H1 (cell line): ENCODE data around the gene NRDE2. TPM values are rescaled to one million over a fixed set of nuclear protein-coding genes. Genes with fewer than 3 reads are reported as not detected.

Experiments used
- CTCF ChIA-PET: fragments of 300-600 bp; sonication (Branson Sonifier 250); formaldehyde crosslinking; loops from one replicate; lab custom pipeline; 2021; ENCODE audit not compliant: partially characterized antibody; lab: Charles Lee
- POLR2A ChIA-PET: fragments of 300-600 bp; sonication (Branson Sonifier 250); formaldehyde crosslinking; loops from one replicate; lab custom pipeline; 2021; ENCODE audit warnings: inconsistent platforms; ENCODE audit not compliant: partially characterized antibody; lab: Charles Lee
- DNase-seq, 2 experiments: peaks; one replicate each; pipeline versions ENCODE4 v3.0.0 to v3.0.0-alpha.2; 2010 to 2022; ENCODE audit warnings: low spot score in 2 of 2, low read depth in 1 of 2, mixed read lengths in 1 of 2
- FAIRE-seq: peaks from 2 replicates; lab custom pipeline; 2011; peaks lifted over from hg19 to GRCh38; lab: Jason Lieb, UNC
- H2AFZ ChIP-seq: 2 replicates; pipeline ENCODE4 v1.8.1; 2012; ENCODE audit warnings: low read length, inconsistent platforms
- H2AK5ac ChIP-seq: 2 replicates; pipeline ENCODE4 v1.6.1; 2013; ENCODE audit warnings: low read depth, low read length
- H2BK120ac ChIP-seq: replicated peaks from 2 replicates; pipeline ENCODE3; 2013; ENCODE audit warnings: low read depth, low read length, inconsistent platforms
- H2BK12ac ChIP-seq: 2 replicates; pipeline ENCODE4 v1.6.1; 2013; ENCODE audit warnings: low read depth, low read length
- H2BK15ac ChIP-seq: 2 replicates; pipeline ENCODE4 v1.6.1; 2013; ENCODE audit warnings: low read length
- H2BK20ac ChIP-seq: 2 replicates; pipeline ENCODE4 v1.6.1; 2013; ENCODE audit warnings: low read length
- H2BK5ac ChIP-seq: 2 replicates; pipeline ENCODE4 v1.6.1; 2013; ENCODE audit warnings: low read depth, low read length
- H3K14ac ChIP-seq: 2 replicates; pipeline ENCODE4 v1.6.1; 2013; ENCODE audit warnings: inconsistent platforms; ENCODE audit not compliant: insufficient read length
- H3K18ac ChIP-seq: 2 replicates; pipeline ENCODE4 v1.6.1; 2013; ENCODE audit warnings: low read length; ENCODE audit errors: extremely low read depth
- H3K23ac ChIP-seq: 2 replicates; pipeline ENCODE4 v1.6.1; 2013; ENCODE audit warnings: inconsistent platforms; ENCODE audit not compliant: insufficient read length
- H3K23me2 ChIP-seq: 2 replicates; pipeline ENCODE4 v1.6.1; 2013; ENCODE audit warnings: low read depth, low read length
- H3K27ac ChIP-seq: 2 replicates; pipeline ENCODE4 v1.6.1; 2011; ENCODE audit warnings: low read depth, low read length, inconsistent platforms
- H3K27me3 ChIP-seq, 4 experiments: replicated peaks in 1 of 4; 1 replicate in 1 of 4; 2 replicates in 3 of 4; pipeline versions ENCODE4 v1.6.1 to v1.8.1; 2011 to 2013; ENCODE audit warnings: low read length in 3 of 4, mild to moderate bottlenecking in 3 of 4, inconsistent platforms in 2 of 4, mixed read lengths in 2 of 4, moderate library complexity in 1 of 4; ENCODE audit not compliant: control insufficient read depth in 3 of 4, insufficient read depth in 3 of 4; ENCODE audit errors: extremely low read depth in 1 of 4
- H3K36me3 ChIP-seq, 4 experiments: 2 replicates each; pipeline versions ENCODE4 v1.6.1 to v1.8.1; 2011 to 2013; ENCODE audit warnings: mild to moderate bottlenecking in 4 of 4, low read length in 3 of 4, moderate library complexity in 2 of 4, control low read depth in 1 of 4, inconsistent platforms in 1 of 4; ENCODE audit not compliant: insufficient read depth in 4 of 4, control insufficient read depth in 2 of 4
- H3K4ac ChIP-seq: replicated peaks from 2 replicates; pipeline ENCODE3; 2013; ENCODE audit warnings: low read length, low read depth, mixed read lengths, inconsistent platforms; ENCODE audit not compliant: insufficient read length
- H3K4me1 ChIP-seq, 4 experiments: replicated peaks in 1 of 4; 1 replicate in 1 of 4; 2 replicates in 3 of 4; pipeline versions ENCODE4 v1.6.1 to v1.8.1; 2011 to 2013; ENCODE audit warnings: low read length in 3 of 4, inconsistent platforms in 2 of 4, mixed read lengths in 1 of 4; ENCODE audit not compliant: insufficient read depth in 4 of 4, control insufficient read depth in 3 of 4
- H3K4me2 ChIP-seq, 2 experiments: 2 replicates each; pipeline versions ENCODE4 v1.6.1 to v1.8.1; 2011 to 2013; ENCODE audit warnings: low read depth in 2 of 2, low read length in 2 of 2, control low read depth in 1 of 2, inconsistent platforms in 1 of 2, mild to moderate bottlenecking in 1 of 2; ENCODE audit not compliant: insufficient read depth in 1 of 2
- H3K4me3 ChIP-seq, 4 experiments: fragments of 200-600, 300-600 bp in 1 of 4; sonication (generic), shearing (Covaris generic), sonication (Bioruptor Twin) in 1 of 4; 2 replicates each; pipeline versions ENCODE4 v1.5.1 to v1.8.1; 2011 to 2016; ENCODE audit warnings: low read length in 4 of 4, low read depth in 3 of 4, control low read depth in 2 of 4, inconsistent platforms in 2 of 4, mild to moderate bottlenecking in 2 of 4, mixed read lengths in 1 of 4, moderate library complexity in 1 of 4; ENCODE audit not compliant: insufficient read depth in 2 of 4; ENCODE audit errors: extremely low read depth in 1 of 4
- H3K56ac ChIP-seq: replicated peaks from 2 replicates; pipeline ENCODE3; 2013; ENCODE audit warnings: low read depth, mild to moderate bottlenecking, mixed read lengths, low read length, inconsistent platforms; ENCODE audit not compliant: insufficient read length
- H3K79me1 ChIP-seq: 2 replicates; pipeline ENCODE4 v1.6.1; 2013; ENCODE audit warnings: low read depth, low read length, control low read depth
- H3K79me2 ChIP-seq, 2 experiments: 2 replicates each; pipeline versions ENCODE4 v1.6.1 to v1.8.1; 2012 to 2013; ENCODE audit warnings: low read length in 2 of 2, mild to moderate bottlenecking in 2 of 2, inconsistent platforms in 1 of 2; ENCODE audit not compliant: insufficient read depth in 2 of 2, control insufficient read depth in 1 of 2
- H3K9ac ChIP-seq, 4 experiments: replicated peaks in 1 of 4; 1 replicate in 1 of 4; 2 replicates in 3 of 4; pipeline versions ENCODE4 v1.6.1 to v1.8.1; 2011 to 2013; ENCODE audit warnings: low read depth in 3 of 4, low read length in 3 of 4, control low read depth in 2 of 4, mild to moderate bottlenecking in 2 of 4, moderate library complexity in 2 of 4, inconsistent platforms in 1 of 4; ENCODE audit errors: extremely low read depth in 1 of 4
- H3K9me3 ChIP-seq, 2 experiments: 2 replicates each; pipeline versions ENCODE4 v1.6.1 to v1.8.1; 2012 to 2013; ENCODE audit warnings: mild to moderate bottlenecking in 2 of 2, moderate library complexity in 2 of 2, control low read depth in 1 of 2, inconsistent platforms in 1 of 2, low read depth in 1 of 2, low read length in 1 of 2, mixed read lengths in 1 of 2; ENCODE audit not compliant: insufficient read depth in 2 of 2
- H4K20me1 ChIP-seq, 2 experiments: replicated peaks in 1 of 2; 2 replicates each; pipeline versions ENCODE3 to v1.8.1; 2011 to 2013; ENCODE audit warnings: inconsistent platforms in 2 of 2, low read length in 2 of 2, mild to moderate bottlenecking in 1 of 2; ENCODE audit not compliant: insufficient read depth in 2 of 2, control insufficient read depth in 1 of 2
- H4K5ac ChIP-seq: 2 replicates; pipeline ENCODE4 v1.6.1; 2013; ENCODE audit warnings: low read length, low read depth, mixed read lengths, inconsistent platforms; ENCODE audit not compliant: insufficient read length
- H4K8ac ChIP-seq: 2 replicates; pipeline ENCODE4 v1.8.0; 2013; ENCODE audit warnings: mild to moderate bottlenecking, moderate library complexity, low read length, inconsistent platforms; ENCODE audit not compliant: insufficient read depth; ENCODE audit errors: extremely low read depth
- H4K91ac ChIP-seq: replicated peaks from 2 replicates; pipeline ENCODE3; 2013; ENCODE audit warnings: low read length, mixed read lengths, inconsistent platforms; ENCODE audit not compliant: insufficient read length
- ATF2 ChIP-seq: IDR thresholded peaks from 2 replicates; pipeline ENCODE4 v1.6.1; 2012; ENCODE audit warnings: low read length, inconsistent platforms
- CTBP2 ChIP-seq: IDR thresholded peaks from 2 replicates; pipeline ENCODE4 v1.7.0; 2011; ENCODE audit warnings: borderline replicate concordance, mild to moderate bottlenecking, moderate library complexity, mixed read lengths, low read length; ENCODE audit not compliant: insufficient read depth, insufficient read length
- EP300 ChIP-seq, 2 experiments: IDR thresholded peaks; 1 replicate in 1 of 2; 2 replicates in 1 of 2; pipeline ENCODE4 v1.6.1; 2011 to 2012; ENCODE audit warnings: low read depth in 2 of 2, low read length in 2 of 2, mild to moderate bottlenecking in 2 of 2, borderline replicate concordance in 1 of 2, inconsistent platforms in 1 of 2, moderate library complexity in 1 of 2
- EZH2 ChIP-seq: fragments of 200-600 bp; sonication (generic); IDR thresholded peaks from 2 replicates; pipeline ENCODE4 v1.7.1; 2012; ENCODE audit warnings: low read depth, mild to moderate bottlenecking, moderate library complexity, low read length, inconsistent platforms; ENCODE audit not compliant: severe bottlenecking
- FOSL1 ChIP-seq: IDR thresholded peaks from 2 replicates; pipeline ENCODE4 v1.6.1; 2011; ENCODE audit warnings: mild to moderate bottlenecking, low read depth, low read length, moderate library complexity; ENCODE audit not compliant: insufficient read depth
- JUND ChIP-seq: IDR thresholded peaks from 2 replicates; pipeline ENCODE4 v1.6.1; 2011; ENCODE audit warnings: mild to moderate bottlenecking, improper control_type of control experiment, low read length
- KDM4A ChIP-seq: IDR thresholded peaks from one replicate; pipeline ENCODE4 v1.7.1; 2012; ENCODE audit warnings: low read depth, mild to moderate bottlenecking, moderate library complexity, low read length, inconsistent platforms; ENCODE audit not compliant: severe bottlenecking
- NRF1 ChIP-seq: IDR thresholded peaks from 2 replicates; pipeline ENCODE4 v1.6.1; 2011; ENCODE audit warnings: mild to moderate bottlenecking, low read depth, low read length, improper control_type of control experiment
- POLR2AphosphoS5 ChIP-seq: IDR thresholded peaks from 2 replicates; pipeline ENCODE4 v1.6.1; 2011; ENCODE audit warnings: low read depth, low read length
- SRF ChIP-seq: IDR thresholded peaks from 2 replicates; pipeline ENCODE4 v1.6.1; 2011; ENCODE audit warnings: mild to moderate bottlenecking, low read depth, low read length, moderate library complexity
- TAF7 ChIP-seq: optimal IDR thresholded peaks from 2 replicates; pipeline ENCODE3; 2011; ENCODE audit warnings: low read depth, mild to moderate bottlenecking, inconsistent platforms, low read length, moderate library complexity, borderline replicate concordance
- WGBS, 2 experiments: shearing (Covaris generic) in 1 of 2; methylation state at CpG; one replicate each; pipeline versions ENCODE4 v1.1.6 to v1.1.7; 2013 to 2015; ENCODE audit warnings: low lambda C conversion rate in 2 of 2, mixed read lengths in 2 of 2, inconsistent platforms in 1 of 2, low coverage in 1 of 2, missing lambda C conversion rate in 1 of 2; ENCODE audit not compliant: insufficient replicate concordance in 2 of 2, insufficient coverage in 1 of 2, insufficient read length in 1 of 2; ENCODE audit errors: extremely low coverage in 1 of 2, missing lambda C conversion rate in 1 of 2; 5-methylcytosine and 5-hydroxymethylcytosine counted together
- polyA plus RNA-seq, 7 experiments: library from polyadenylated mRNA; depleted of rRNA in 3 of 7; stranded (reverse) in 5 of 7; unstranded in 2 of 7; fragments of >200 nt in 5 of 7; fragments of 200-250 nt in 2 of 7; gene quantifications; 1 replicate in 5 of 7; 2 replicates in 1 of 7; 4 replicates in 1 of 7; pipeline versions ENCODE4 v1.2.1 to v1.2.3, GENCODE V29; 2011 to 2013; ENCODE audit warnings: missing spikeins in 2 of 7, mixed read lengths in 2 of 7
- total RNA-seq: library from RNA; stranded (reverse); fragmentation: NEBNext Ultra II Directional; extraction: Animal tissue kit (Norgen Biotek cat#: 25700); gene quantifications from 2 replicates; pipeline ENCODE4 v1.2.1, GENCODE V29; 2021

The NRDE2 gene
- total and polyA plus RNA-seq, 2 of the 8 experiments (the other 6 are each of a cell fraction or from before 2014, with no cell fraction given): 4.9 to 12.1 TPM

GRCh38 chr14:90336985-90337384 lies 5.2 kb upstream of the NRDE2 start:
- Histone ChIP-seq H3K27ac (no peak overlapping the region), H3K79me2 (no peaks in the 10 kb centered on the region), H3K9ac (no peak overlapping the region), H3K36me3 (no peaks in the 10 kb centered on the region), H4K8ac (no peak overlapping the region), H2BK5ac (no peak overlapping the region), H3K18ac (no peak overlapping the region), H3K4me2 (no peak overlapping the region), H4K5ac (no peak overlapping the region), H2BK12ac (no peak overlapping the region), H3K4me1 (no peaks in the 10 kb centered on the region; a peak in 1 of 7 replicates), H3K4me3 (no peak overlapping the region), H3K27me3 (peaks cover 0 to 5% (median 0%) of the 10 kb centered on the region in 4 experiments; a peak in 3 of 7 replicates), H2BK15ac (no peak overlapping the region), H3K14ac (no peak overlapping the region), H4K91ac (no peak overlapping the region), H2AK5ac (no peak overlapping the region), H3K4ac (no peak overlapping the region), H3K23ac (no peak overlapping the region), H3K9me3 (no peaks in the 10 kb centered on the region), H3K56ac (no peak overlapping the region), H3K23me2 (no peaks in the 10 kb centered on the region), H3K79me1 (no peaks in the 10 kb centered on the region), H2BK20ac (no peak overlapping the region), H4K20me1 (no peaks in the 10 kb centered on the region), H2BK120ac (no peak overlapping the region), H2AFZ (no peak overlapping the region)
- FAIRE-seq (no peak), DNase-seq (no peak)
- POLR2A ChIA-PET: no interaction called here
- 88% methylated on average over 2 of the region's 2 CpGs; no CpG with 5 or more reads in 1 of the 2 experiments for WGBS, 2 experiments
- CTCF ChIA-PET: interaction anchor here (0.6 to 0.8 kb wide), 2 partner anchors 35 to 394 kb away, joined by 3 read pairs; no protein-coding TSS in a partner anchor
- TF ChIP-seq JUND: no peak
- TF ChIP-seq FOSL1: no peak
- no peak for TF ChIP-seq SRF
- TF ChIP-seq ATF2: no peak
- TF ChIP-seq KDM4A: no peak
- no peak for TF ChIP-seq NRF1
- TF ChIP-seq EZH2: no peak
- TF ChIP-seq POLR2AphosphoS5: no peak
- no peak for TF ChIP-seq EP300 (IDR thresholded peaks at IDR 0.05; ENCODE audit: borderline replicate concordance in 1 of 2, low read depth in 2 of 2, low read length in 2 of 2)
- no peak for TF ChIP-seq CTBP2
- no peak for TF ChIP-seq TAF7
